COLO829 (cell line): ENCODE results near the gene INTS11.
A peak's percentile ranks its signal among the peaks of the same experiment; 100 is the strongest.

Experiments used
- DNase-seq: peaks from one replicate; pipeline ENCODE4 v3.0.0; 2012; ENCODE audit warnings: low spot score

The INTS11 gene

DNA sequence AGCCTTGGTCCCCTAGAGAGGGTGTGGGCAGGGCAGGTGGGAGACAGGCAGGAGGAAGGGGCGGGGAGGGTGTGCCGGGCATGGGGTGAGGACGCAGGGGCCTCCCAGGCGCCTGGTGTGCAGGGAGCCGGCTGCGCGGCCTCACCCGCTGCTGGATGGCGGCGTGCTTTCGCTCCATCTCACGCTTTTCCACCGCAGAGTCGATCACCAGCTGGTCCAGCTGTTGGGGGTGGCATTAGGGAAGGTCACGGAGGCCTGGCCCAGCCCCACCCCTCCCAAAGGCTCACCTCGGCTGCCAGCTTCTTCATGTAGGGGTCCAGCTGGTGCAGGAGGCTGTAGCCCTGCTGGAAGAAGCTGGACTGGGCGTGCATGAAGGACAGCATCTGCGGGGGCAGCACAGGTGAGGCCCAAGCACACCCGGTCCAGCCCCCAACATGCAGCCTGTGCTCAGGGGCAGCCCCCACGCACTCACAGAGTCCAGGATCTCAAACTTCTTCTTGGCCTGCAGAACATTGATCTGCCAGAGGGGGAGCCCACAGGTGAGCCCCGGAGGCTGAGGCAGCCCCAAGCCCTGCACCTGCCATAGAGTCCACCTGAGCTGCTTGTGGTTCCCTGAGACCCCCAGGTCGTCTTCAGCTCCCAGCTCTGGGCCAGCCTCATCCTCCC is 24.6 kb downstream of the INTS11 start:
- DNase-seq: no peak

GRCh38 chr1:1298861-1299685 is 25.4 kb downstream of the INTS11 start:
- DNase-seq: no peak

GRCh38 chr1:1297802-1298424 is 26.5 kb downstream of the INTS11 start:
- no peak for DNase-seq

DNA sequence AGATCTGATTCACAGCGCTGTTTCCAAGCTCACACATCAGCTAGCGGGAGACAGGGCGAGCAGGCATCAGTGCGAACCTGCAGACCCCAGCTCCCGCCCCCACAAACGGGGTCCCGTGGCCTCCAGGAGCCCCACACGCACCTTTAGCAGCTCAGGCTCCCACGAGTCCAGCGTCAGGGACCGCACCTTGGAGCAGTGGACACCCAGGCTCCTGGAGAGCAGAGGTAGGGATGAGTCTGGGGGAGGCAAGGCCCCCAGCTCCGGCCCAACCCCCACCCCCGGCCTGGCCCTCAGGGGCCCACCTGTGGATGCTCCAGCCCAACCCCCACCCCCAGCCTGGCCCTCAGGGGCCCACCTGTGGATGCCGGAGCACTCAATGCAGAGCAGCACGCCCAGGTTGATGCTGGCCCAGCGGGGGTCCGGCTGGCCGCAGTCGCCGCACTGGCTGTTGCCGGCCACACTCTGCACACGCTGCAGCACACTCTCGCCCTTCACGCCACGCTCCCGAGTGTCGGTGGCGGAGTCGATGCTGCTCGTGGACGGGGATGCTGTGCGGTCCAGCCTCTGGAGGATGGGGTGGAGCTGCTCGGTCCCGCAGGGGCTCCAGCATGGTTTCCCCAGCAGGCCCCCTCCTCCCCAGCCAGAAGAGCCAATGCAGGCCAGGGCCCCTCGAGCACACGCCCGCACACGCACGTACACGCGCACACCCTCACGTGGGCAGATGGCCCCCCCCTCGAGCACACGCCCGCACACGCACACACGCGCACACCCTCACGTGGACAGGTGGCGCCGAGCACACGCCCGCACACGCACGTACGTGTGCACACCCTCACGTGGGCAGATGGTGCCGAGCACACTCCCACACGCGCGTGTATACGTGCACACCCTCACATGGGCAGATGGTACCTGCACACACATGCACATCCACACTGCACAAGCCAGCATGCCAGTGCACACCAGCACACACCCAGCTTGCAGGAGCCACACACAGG is 28.1 kb downstream of the INTS11 start:
- DNase-seq: no peak

DNA sequence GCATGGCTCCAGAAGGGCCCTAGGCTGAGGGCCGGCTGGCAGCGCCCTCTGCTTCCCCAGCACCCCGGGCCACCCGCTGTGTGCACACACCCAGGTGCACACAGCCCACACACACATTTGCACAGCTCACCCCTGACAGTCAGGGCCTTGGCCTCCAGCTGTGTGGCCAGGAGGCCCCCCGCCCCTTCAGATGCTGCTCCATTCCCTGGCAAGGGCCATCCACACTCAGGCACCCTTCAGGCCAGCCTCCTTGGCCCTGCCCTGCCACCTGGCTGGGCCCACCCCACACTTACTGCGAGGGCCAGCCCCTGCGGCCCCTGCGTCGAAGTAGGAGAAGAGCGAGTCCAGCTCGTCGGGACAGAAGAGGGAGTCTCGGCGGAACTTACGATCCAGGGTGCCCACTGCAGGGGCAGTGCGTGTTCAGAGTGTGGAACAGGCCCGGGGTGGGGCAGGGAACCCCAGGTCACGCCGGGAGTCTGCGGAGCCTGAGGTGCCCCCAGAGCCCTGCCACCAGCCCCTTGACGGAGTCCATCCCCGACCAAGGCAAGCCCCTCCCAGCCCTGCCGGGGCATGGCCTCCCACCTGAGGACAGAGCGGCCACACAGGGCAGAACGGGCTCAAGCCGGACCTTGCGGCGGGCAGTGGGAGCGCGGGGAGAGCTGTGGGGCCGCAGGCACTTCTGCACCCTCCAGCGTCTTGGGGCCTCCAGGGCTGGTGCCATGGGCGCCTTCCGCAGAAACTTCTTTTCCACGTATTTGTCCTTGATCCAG is 29.1 kb downstream of the INTS11 start:
- DNase-seq: no peak

- DNase-seq: no peak
These were observed 30.1 kb downstream of the INTS11 start for GRCh38 chr1:1294250-1294890.

GRCh38 chr1:1293263-1294249 is 30.9 kb downstream of the INTS11 start:
- DNase-seq: no peak

DNA sequence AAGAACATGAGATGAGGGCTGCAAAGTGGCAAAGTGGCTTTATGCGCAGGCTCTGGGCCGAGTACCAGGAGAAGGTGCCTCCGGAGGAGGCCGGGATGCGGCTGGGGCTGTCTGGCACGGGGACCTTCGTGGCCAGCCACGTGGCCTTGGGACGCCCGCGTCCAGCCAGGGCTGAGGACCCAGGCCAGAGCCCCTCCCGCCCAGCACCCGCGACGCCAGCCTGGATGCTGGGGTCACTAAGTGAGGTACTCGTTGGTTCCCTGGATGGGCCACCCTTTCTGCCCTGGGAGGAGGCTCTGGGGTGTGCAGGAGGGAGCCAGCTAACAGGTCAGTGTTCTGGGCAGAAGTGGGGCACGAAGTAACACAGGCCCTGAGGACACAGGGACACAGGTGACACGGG is 31.6 kb downstream of the INTS11 start:
- no peak for DNase-seq

GRCh38 chr1:1292442-1292779 is 32.0 kb downstream of the INTS11 start:
- DNase-seq: no peak

GRCh38 chr1:1291548-1292441 is 32.7 kb downstream of the INTS11 start:
- DNase-seq: no peak

- DNase-seq: no peak
These were observed 33.4 kb downstream of the INTS11 start for GRCh38 chr1:1291023-1291528.

DNA sequence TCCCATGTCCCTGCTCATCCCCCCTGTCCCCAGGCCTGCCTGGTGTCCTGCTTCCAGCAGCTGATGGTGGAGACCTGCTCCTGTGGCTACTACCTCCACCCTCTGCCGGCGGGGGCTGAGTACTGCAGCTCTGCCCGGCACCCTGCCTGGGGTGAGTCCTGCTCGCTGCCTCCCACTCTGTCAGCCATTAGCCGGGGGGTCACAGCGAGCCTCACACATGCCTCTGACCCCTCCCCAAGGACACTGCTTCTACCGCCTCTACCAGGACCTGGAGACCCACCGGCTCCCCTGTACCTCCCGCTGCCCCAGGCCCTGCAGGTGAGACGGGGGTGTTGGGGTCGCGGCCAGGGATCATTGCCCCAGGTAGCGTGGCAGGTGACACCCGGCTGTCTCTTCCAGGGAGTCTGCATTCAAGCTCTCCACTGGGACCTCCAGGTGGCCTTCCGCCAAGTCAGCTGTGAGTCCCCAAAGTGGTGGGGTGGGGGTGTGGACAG is 34.2 kb downstream of the INTS11 start:
- DNase-seq: peak; percentile 36

DNA sequence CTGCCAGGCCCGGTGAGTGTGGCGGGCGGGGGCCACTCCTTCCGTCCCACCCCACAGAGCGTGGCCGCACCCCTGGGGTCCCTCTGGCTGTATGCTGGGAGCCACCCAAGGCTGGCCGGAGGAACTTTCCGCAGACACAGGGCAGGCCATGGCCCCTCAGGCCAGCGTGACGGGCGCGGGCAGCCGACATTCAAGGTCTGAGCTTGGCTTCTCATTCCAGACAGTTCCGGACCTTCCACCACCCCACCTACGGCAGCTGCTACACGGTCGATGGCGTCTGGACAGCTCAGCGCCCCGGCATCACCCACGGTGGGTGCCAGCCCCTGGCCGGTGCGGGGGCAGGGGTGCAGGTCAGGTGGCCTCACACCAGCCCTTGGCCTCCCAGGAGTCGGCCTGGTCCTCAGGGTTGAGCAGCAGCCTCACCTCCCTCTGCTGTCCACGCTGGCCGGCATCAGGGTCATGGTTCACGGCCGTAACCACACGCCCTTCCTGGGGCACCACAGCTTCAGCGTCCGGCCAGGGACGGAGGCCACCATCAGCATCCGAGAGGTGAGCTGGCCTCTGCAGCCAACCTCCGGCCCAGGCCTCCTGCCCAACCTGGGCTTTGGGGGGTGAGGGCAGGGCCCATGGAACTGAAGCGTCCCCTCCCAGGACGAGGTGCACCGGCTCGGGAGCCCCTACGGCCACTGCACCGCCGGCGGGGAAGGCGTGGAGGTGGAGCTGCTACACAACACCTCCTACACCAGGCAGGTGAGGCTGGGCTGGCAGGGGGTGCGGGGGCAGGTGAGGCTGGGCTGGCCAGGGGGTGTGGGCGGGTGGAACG is 37.0 kb downstream of the INTS11 start:
- DNase-seq: no peak

- DNase-seq: no peak
These were observed 37.9 kb downstream of the INTS11 start for GRCh38 chr1:1286313-1287261.

- DNase-seq: no peak
These were observed 38.7 kb downstream of the INTS11 start for GRCh38 chr1:1285611-1286311.
